Measurements from ENCODE around the gene CDPF1.
"Not testable (repeated sequence)": the region's sequence is repeated elsewhere in the genome, so short reads cannot be mapped to it uniquely, and the experiment has no call there.

The CDPF1 gene

DNA sequence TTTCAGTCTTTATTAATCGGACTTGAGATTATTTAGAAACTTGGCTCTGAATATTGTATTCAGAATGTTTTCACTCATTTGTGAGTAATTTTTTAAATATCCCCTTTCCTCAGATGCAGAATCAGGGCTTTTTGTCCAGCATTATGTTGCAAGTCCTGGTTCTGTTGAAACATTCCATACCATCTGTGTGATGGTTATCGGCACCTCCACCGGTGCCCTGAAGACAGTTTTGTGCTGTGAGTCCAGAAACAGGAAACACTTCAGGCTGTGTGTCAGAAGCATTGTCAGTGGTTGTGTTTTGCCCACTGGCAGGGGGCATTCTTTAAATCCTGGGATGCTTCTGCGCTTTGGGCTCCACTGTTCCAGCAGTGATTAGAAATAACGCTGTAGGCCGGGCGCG is 20.4 kb downstream of the CDPF1 start:
- DNase-seq (ENCODE audit: insufficient read length, low spot score) = no peak
- no peak for FAIRE-seq

GRCh38 chr22:46226577-46226976 is 23.5 kb downstream of the CDPF1 start:
- FAIRE-seq (no peak), DNase-seq (ENCODE audit: insufficient read length, low spot score) (no peak)

DNA sequence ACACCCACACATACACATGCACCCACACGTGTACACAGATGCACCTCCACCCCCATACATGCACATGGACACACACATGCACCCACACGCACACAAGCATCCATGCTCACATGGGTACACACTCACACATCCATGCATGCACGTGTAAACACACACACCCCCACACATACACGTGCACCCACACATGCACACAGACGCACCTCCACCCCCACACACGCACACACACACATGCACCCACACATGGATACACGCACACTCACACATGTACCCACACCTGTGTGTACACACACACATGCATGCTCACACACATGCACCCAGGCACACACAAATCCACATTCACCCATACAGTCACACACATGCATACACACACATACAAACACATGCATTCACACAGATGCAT is 24.5 kb downstream of the CDPF1 start:
- DNase-seq (ENCODE audit: insufficient read length, low spot score) (no peak), FAIRE-seq (no peak)

DNA sequence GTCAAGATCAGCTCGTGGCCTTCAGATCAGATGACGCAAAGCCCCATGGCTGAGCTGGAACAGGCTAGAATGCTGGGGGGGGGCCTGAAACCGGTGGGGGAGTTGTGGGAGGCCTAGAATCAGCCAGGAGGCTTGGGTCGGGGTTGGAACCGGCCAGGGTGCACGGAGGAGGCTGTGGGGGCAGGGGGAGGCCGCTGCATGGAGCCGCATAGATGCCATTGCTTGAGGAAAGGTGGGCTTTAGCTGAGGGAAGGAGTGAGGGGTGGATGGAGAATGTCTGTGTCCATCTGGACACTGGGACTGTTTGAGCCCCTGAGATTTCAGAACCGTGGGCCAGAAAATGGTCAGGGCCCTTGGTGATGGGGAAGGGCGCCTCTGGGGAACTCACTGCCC is 25.2 kb downstream of the CDPF1 start:
- DNase-seq (ENCODE audit: insufficient read length, low spot score) (no peak), FAIRE-seq (no peak)

DNA sequence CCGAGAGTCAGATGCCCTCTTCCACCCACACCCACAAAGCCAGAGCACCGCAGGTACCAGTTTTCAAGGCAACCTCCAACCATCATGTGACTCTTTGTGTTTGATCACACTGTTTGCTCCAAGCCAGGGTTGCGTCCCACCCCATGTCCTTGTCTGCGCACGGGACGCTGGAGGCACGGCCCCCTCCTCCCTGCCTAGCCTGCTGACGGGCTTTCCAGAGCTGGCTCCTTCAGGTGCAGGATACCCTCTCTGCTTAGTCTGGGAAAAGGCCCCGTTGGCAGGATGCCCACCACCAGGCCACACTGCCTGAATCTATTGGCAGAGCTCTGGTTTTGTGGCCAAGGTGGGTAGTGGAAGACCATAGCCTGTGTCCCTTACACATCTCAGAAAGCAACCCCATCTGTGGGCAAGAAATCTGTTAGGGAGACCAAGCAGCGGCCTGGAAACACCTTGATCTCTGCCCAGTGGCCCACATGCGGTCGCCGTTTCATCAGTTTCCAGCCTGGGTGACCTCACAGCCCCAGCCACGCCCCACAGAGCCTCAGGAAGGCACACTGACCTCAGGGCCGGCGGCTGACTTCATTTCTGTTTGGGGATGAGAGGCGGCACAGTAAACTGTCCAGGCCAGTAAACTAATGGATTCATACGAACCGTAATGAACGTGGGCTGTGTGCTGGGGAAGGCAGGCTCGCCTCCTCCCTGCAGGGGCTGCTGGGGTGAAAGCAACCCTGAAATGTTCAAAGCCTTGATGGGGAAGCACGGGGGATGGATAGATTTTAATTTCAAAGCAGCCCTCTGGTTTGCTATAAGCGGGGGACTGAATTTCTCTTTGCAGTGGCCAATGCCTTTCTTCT is 25.8 kb downstream of the CDPF1 start:
- no peak for DNase-seq (ENCODE audit: insufficient read length, low spot score)
- no peak for FAIRE-seq

DNA sequence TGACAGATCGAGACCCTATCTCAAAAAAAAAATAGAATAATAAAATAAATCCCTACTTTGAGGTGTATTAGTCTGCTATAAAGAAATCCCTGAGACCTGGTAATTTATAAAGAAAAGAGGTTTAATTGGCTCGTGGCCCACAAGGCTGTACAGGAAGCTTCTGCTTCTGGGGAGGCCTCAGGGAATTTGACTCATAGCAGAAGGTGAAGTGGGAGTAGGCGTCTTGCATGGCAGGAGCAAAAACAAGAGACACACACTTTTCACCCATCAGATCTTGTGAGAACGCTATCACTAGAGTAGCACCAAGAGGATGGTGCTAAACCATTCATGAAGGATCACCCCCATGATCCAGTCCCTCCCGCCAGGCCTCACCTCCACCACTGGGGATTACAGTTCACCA is 29.2 kb downstream of the CDPF1 start:
- DNase-seq (ENCODE audit: insufficient read length, low spot score) (no peak), FAIRE-seq (no peak)

DNA sequence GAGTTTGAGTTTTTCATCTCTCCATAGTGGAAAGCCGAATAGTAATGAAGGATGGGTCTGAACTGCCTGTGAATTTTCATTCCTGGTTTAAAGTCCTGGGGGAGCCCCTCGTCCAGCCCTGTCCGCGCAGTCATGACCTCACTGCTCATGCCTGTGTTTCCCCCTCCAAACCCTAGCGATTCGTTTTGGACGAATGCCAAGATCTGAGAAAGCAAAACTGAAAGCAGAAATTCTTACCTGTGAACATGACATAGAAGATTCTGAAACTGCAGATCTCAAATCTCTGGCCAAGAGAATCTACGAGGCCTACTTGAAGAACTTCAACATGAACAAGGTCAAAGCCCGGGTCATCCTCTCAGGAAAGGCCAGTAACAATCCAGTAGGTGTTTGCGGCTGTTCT is 30.5 kb downstream of the CDPF1 start:
- peak; percentile 33 for DNase-seq (ENCODE audit: insufficient read length, low spot score)
- peak; percentile 74 for FAIRE-seq

DNA sequence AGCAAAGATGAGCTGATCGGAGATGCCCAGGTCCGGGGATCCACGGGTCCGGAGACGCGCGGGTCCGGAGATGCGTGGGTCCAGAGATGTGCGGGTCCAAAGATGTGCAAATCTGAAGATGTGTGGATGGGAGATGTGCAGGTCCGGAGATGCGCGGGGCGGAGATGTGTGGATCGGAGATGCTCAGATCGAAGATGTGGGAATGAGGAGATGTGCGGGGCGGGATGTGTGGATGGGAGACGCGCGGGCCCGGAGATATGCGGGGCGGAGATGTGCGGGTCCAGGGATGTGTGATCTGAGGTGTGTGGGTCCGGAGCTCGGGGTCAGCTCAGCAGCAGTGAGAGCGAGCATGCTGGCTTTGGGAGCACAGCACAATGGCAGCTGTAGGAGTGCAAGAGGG is 35.5 kb downstream of the CDPF1 start:
- FAIRE-seq (no peak), DNase-seq (ENCODE audit: insufficient read length, low spot score) (no peak)

DNA sequence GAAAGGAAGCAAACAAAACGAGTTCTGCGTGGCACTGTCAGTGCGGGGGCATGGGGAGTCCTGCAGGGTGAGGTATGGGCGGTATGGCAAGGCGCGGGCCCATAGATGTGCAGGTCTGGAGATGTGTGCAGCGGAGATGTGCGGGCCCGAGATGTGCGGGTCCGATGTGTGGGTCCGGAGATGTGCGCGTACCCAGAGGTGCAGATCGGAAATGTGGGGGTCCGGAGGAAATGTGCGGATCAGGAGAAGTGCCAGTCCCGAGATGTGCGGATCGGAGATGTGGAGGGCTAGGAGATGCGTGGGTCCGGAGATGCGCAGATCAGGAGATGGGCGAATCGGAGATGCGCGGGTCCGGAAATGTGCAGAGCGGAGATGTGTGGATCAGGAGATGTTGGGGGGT is 35.9 kb downstream of the CDPF1 start:
- FAIRE-seq (no peak), DNase-seq (ENCODE audit: insufficient read length, low spot score) (no peak)

- no peak for FAIRE-seq
- DNase-seq (ENCODE audit: insufficient read length, low spot score) = no peak
Measured at GRCh38 chr22:46213052-46213451, 37.0 kb downstream of the CDPF1 start.

DNA sequence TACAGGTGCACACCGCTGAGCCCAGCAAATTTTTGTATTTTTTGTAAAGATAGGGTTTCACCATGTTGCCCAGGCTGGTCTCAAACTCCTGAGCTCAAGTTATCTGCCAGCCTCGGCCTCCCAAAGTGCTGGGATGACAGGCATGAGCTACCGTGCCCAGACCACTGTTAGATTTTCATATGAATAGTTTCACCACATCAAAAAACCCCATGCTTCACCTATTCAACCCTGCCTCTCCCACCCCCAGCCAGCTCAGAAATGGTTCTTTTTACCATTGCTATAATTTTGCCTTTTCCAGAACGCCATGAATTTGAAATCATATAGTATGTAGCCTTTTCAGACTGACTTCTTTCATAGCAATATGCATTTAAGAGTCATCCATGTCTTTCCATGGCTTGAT is 37.9 kb downstream of the CDPF1 start:
- FAIRE-seq (no peak), DNase-seq (ENCODE audit: insufficient read length, low spot score) (no peak)

DNA sequence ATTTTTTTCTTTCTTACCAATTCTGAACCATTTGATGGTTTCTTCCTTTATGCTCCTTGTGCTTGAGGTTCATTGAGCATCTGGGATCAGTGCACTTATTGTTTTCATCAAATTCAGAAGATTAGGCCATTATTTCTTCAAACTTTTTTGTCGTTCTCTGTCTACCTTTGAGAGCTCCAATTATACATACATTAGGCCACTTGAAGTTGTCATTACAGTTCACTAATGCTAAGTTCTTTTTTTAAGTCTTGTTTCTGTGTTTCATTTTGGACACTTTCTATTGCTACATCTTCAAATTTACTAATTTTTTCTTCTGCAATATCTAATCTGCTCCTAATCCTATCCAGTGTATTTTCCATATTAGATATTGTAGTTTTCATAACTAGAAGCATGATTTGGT is 40.8 kb downstream of the CDPF1 start:
- FAIRE-seq (peak; percentile 70), DNase-seq (ENCODE audit: insufficient read length, low spot score) (no peak)

- DNase-seq (ENCODE audit: insufficient read length, low spot score) (no peak), FAIRE-seq (no peak)
Measured at GRCh38 chr22:46203601-46203980, 46.5 kb downstream of the CDPF1 start.

DNA sequence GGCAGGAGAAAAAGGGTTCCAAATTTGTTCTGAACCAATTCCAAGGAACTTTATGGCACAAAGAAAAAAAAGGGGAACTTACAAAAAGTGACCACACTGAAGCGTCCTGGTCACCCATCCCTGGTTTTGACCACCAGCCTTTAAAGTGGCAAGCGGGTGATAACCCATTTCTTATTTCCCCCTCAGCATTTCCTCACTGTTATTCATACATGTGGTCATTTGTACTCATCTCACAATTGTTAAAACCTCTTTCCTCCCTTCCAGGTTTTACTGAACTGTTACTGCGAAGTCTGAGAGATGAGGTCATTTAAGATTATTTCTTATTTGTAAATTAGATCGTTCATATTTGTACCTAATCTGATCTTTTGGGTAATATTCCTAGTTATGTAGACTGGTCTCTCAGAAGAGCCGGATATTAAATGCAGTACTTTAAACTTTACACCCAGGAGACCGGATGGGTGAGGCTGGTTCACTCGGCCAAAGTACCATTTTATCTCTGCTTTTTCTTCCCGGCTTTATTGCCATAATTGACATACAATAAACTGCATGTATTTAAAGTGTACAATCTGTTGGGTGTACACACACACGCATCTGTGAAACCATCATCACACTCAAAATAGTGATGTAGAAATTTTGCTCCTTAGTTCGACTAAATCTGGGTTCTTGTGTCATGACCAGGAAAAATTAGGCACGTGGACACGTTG is 47.0 kb downstream of the CDPF1 start:
- no peak for DNase-seq (ENCODE audit: insufficient read length, low spot score)
- no peak for FAIRE-seq

DNA sequence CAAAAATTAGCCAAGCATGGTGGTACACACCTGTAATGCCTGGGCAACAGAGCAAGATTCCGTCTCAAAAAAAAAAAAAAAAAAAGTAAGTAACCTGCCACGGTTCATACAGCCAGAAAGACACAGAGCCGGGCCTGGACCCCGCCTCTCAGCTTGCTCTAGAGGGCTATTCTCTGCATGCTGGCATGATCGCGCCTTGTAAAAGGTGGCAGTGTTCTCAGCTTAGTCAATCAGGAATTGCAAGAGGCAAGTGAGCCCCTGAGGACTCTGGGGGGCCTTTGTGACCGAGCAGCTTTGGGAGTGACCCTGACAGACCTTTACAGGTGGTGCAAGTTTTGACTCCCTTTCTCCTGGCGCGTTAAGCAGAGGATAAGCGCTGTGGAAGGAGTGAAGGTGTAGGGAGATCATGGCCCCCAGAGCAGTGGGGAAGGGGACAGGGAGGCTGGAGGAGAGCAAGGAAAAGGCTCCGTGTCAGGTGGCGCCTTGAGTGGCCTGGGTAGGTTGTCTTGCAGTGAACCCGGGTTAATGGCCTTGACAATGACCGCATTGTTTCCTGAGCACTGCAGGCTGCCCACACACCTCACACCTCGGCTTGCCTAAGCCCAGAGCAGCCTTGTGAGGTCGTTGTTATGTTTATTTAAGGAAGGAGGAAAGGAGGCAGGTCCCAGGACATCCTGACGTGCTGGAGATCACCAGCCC is 48.9 kb downstream of the CDPF1 start:
- no peak for FAIRE-seq
- no peak for DNase-seq (ENCODE audit: insufficient read length, low spot score)

- not testable (repeated sequence) for FAIRE-seq; DNase-seq (ENCODE audit: insufficient read length, low spot score)
Measured at GRCh38 chr22:46198806-46199205, 51.3 kb downstream of the CDPF1 start.

- FAIRE-seq = no peak
- no peak for DNase-seq (ENCODE audit: insufficient read length, low spot score)
Measured at GRCh38 chr22:46198274-46198673, 51.8 kb downstream of the CDPF1 start.

DNA sequence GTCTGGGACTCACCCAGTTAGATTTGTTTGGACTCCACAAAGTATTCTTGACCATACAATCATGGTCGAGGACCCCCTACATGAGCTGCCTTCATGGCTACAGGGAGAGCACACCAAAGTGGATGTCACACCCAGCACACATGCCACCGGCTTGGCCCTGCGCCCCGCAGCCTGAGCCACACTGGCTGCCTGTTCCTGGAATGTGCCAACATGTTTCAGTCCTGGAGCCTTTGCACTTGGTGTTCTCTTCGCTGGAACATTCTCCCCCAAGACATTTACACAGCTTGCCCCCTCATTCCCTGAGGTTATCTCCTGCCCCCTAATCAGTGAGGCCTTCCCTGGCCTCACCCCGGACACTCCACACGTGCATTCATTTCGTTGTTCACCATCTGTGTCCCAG is 53.8 kb downstream of the CDPF1 start:
- DNase-seq (ENCODE audit: insufficient read length, low spot score) (no peak), FAIRE-seq (no peak)

GRCh38 chr22:46195487-46196165 is 54.5 kb downstream of the CDPF1 start:
- DNase-seq (ENCODE audit: insufficient read length, low spot score) = no peak
- no peak for FAIRE-seq

Data from GM19239 (cell line).